Measurements from ENCODE around the gene TPSB2. TPM values are rescaled to one million over a fixed set of nuclear protein-coding genes. Genes with fewer than 3 reads are reported as not detected.

The TPSB2 gene
- total RNA-seq, 1 experiment from 2014 or later, result not detected

- no peak overlapping the region for H3K27ac ChIP-seq (ENCODE audit: low read length)
- no peaks in the 10 kb centered on the region for H3F3A ChIP-seq (ENCODE audit: low read length, unreplicated experiment)
- no peak overlapping the region for H3K4me3 ChIP-seq (ENCODE audit: low read length)
- H3K9ac ChIP-seq (ENCODE audit: low read length), result no peak overlapping the region
- H3K9me3 ChIP-seq (ENCODE audit: low read length), result no peaks in the 10 kb centered on the region
- H4K20me1 ChIP-seq (ENCODE audit: low read length), result no peaks in the 10 kb centered on the region
- H2AFZ ChIP-seq (ENCODE audit: low read length), result no peak overlapping the region
- no peaks in the 10 kb centered on the region for H3K4me1 ChIP-seq (ENCODE audit: insufficient read depth, low read length)
- H3K36me3 ChIP-seq (ENCODE audit: low read depth, low read length), result no peaks in the 10 kb centered on the region
- H3K9me2 ChIP-seq (replicated peaks; ENCODE audit: low read length), result no peaks in the 10 kb centered on the region
- intact Hi-C loops (cut with micrococcal nuclease), result no loop called here
- BruUV-seq (replicated peaks), result no TSS peak
- H3K27me3 ChIP-seq (ENCODE audit: low read length), result no peaks in the 10 kb centered on the region
- ATAC-seq (no peak), DNase-seq (no peak)
- no peaks in the 10 kb centered on the region for H3K79me2 ChIP-seq (ENCODE audit: low read length)
- ChIA-PET CTCF (no interaction called here), POLR2A (ENCODE audit: unreplicated experiment) (no interaction called here)
- TF ChIP-seq EZH2 (IDR thresholded peaks at IDR 0.05; ENCODE audit: low read length, unreplicated experiment) (no peak), EZH2phosphoT487 (IDR thresholded peaks at IDR 0.05; ENCODE audit: borderline replicate concordance, low read length) (no peak), CTCF (conservative IDR thresholded peaks at IDR 0.05; ENCODE audit: low read depth, low read length) (no peak)
- H3K4me2 ChIP-seq (ENCODE audit: low read length), result no peak overlapping the region
Observed at GRCh38 chr16:1220098-1220728, 9.8 kb downstream of the TPSB2 start.

GRCh38 chr16:1218930-1219611 lies 10.9 kb downstream of the TPSB2 start:
- Histone ChIP-seq H3K4me3 (ENCODE audit: low read length) (no peak overlapping the region), H3K36me3 (ENCODE audit: low read depth, low read length) (no peaks in the 10 kb centered on the region), H3K9me2 (replicated peaks; ENCODE audit: low read length) (no peaks in the 10 kb centered on the region), H3F3A (ENCODE audit: low read length, unreplicated experiment) (no peaks in the 10 kb centered on the region), H3K4me2 (ENCODE audit: low read length) (no peak overlapping the region), H3K4me1 (ENCODE audit: insufficient read depth, low read length) (no peaks in the 10 kb centered on the region), H3K27ac (ENCODE audit: low read length) (no peak overlapping the region), H3K27me3 (ENCODE audit: low read length) (no peaks in the 10 kb centered on the region), H3K79me2 (ENCODE audit: low read length) (no peaks in the 10 kb centered on the region), H3K9me3 (ENCODE audit: low read length) (no peaks in the 10 kb centered on the region), H4K20me1 (ENCODE audit: low read length) (no peaks in the 10 kb centered on the region), H3K9ac (ENCODE audit: low read length) (no peak overlapping the region), H2AFZ (ENCODE audit: low read length) (no peak overlapping the region)
- TF ChIP-seq EZH2 (IDR thresholded peaks at IDR 0.05; ENCODE audit: low read length, unreplicated experiment) (no peak), EZH2phosphoT487 (IDR thresholded peaks at IDR 0.05; ENCODE audit: borderline replicate concordance, low read length) (no peak), CTCF (conservative IDR thresholded peaks at IDR 0.05; ENCODE audit: low read depth, low read length) (no peak)
- ATAC-seq, result no peak
- no peak for DNase-seq
- CTCF ChIA-PET, result no interaction called here
- POLR2A ChIA-PET (ENCODE audit: unreplicated experiment), result no interaction called here
- no TSS peak for BruUV-seq (replicated peaks)
- intact Hi-C loops (cut with micrococcal nuclease), result no loop called here
